Activated T-helper 1 cell treated with Interleukin-2 at 50 U/mL for 16 hours (primary cell): ENCODE results near the gene IRX6.

Experiments used
- DNase-seq: peaks from one replicate; pipeline ENCODE4 v3.0.0-alpha.2; 2020; ENCODE audit warnings: low read depth

Gene IRX6

DNA sequence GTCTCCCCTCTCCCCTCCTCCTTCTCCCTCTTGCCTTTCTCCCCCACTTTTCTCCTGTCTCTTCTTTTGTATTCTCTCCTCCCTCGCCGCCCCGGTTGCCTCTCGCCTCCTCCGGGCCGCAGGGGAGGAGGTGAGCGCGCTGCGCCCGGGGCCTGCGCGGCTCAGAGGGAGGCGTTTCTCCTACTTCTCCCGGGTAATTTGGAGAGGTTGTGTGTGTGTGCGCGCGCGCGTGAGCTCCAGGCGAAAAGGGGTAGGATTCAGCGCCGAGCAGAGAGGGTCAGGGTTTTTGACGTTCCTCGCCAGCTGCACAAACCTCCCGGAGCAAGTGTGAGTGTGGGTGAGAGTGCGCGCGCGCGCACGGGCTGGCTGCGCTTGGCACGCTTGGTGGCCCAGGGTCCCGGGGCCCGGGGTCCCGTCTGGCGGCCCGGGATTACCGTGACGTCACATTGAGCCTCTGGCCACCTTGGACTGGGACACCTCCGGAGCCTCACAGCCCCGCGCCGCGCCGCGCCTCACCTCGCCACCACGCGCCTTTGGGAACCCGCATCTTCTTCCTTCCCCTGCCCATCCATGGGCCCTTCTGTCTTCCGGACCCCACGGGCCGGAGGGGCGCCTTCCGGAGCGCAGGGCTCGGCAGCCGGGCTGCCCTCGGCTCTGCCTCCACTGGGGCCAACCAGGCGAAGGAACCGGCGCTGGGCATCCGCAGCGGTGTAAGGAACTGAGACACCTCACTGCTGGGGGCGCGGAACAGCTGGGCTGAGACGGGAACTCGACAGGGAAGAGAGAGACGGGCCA is 479 bp downstream of the IRX6 start:
- DNase-seq, result no peak

DNA sequence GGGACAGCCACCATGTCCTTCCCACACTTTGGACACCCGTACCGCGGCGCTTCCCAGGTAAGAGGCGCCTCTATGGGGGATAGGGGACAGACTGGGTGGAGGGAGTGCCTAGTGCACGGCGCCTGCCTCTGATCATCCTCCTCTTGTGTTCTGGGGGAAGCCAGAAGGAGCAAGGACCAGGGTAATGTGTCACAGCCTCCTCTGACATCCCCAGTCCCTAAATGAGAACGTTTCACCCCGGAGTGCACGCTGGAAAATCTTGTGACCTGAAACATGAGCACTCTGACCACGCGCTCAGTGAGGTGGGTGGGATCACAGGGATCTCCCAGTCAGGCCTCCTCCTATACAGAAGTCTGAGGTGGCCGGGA is 1.1 kb downstream of the IRX6 start:
- no peak for DNase-seq

DNA sequence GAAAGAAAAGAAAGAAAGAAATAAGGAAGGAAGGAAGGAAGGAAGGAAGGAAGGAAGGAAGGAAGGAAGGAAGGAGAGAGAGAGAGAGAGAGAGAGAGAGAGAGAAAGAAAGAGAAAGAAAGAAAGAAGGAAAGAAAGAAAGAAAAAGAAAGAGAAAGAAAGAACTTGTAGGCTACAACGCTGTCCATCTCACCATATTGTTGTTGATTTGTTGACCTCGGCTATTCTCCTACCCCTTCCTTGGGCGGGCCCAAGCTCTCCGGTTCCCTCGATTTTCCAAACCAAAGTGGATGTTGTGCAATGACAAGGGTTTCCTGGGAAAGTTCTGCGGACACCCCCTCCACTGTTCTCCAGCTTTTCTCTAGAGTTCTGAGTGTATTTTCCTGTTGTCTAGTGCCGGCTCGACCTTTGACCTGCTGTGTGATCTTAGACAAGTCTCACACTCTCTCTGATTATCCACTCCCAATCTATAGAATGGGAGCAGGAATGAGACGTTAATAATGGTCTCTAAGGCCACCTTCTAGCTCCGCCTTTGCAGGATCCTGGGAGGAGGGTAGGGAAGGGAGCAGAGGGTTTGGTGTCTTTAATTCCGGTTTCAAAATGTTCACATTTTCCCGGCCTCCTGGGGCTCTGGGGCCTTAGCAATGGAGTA is 1.6 kb downstream of the IRX6 start:
- DNase-seq, result no peak

DNA sequence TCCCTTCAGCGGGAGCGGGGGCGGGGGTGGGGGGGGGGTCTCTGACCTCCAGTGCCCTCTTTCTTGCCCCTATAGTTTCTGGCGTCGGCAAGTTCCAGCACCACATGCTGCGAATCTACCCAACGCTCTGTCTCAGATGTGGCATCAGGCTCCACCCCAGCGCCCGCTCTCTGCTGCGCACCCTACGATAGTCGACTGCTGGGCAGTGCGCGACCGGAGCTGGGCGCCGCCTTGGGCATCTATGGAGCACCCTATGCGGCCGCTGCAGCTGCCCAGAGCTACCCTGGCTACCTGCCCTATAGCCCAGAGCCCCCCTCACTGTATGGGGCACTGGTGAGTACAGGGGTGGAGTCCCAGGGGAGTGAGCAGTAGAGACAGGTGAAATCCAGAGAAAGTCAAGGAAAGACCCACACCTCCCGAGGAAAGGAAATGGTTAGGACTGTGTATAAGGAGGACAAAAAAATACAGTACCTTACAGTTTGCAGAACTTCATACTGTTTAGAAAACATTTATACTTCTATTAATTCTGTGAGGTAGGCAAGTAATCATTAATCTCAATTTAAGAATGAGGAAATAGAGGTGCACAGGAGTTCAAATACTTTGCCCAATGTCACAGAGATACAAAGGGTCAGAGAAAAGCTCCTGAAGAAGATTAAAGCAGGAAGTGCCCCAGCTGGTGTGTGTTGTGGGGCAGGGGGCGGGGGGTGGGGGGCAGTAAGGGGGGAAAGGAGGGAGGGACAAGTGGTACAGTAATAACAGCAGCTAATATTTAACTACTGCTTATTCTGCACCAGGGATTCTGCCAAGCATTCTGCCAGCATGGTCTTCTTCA is 2.5 kb downstream of the IRX6 start:
- DNase-seq, result no peak

DNA sequence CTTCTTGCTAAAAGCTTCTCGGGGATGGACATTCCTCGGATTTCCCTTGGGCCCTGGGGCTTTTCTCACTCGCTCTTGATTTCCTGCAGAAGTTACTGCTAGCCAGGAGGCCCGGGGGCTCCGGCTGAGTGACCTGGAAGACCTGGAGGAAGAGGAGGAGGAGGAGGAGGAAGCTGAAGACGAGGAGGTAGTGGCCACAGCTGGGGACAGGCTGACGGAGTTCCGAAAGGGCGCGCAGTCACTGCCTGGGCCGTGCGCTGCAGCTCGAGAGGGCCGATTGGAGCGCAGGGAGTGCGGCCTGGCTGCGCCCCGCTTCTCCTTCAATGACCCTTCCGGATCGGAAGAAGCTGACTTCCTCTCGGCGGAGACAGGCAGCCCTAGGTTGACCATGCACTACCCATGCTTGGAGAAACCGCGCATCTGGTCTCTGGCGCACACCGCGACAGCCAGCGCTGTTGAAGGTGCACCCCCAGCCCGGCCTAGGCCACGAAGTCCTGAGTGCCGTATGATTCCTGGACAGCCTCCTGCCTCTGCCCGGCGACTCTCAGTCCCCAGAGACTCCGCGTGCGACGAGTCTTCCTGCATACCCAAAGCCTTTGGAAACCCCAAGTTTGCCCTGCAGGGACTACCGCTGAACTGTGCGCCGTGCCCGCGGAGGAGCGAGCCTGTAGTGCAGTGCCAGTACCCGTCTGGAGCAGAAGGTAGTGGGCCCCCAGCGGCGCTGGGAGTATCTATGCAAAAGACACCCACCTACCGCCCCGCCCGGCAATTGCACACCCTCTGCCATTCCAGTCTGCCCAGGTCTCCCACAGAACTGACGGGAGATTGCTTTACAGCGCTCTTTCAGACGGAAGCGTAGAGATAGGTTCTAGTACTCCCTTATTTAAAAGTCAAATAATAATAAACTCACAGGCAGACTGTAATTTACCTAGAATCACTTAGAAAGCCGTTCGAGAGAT is 4.9 kb downstream of the IRX6 start:
- DNase-seq, result no peak

DNA sequence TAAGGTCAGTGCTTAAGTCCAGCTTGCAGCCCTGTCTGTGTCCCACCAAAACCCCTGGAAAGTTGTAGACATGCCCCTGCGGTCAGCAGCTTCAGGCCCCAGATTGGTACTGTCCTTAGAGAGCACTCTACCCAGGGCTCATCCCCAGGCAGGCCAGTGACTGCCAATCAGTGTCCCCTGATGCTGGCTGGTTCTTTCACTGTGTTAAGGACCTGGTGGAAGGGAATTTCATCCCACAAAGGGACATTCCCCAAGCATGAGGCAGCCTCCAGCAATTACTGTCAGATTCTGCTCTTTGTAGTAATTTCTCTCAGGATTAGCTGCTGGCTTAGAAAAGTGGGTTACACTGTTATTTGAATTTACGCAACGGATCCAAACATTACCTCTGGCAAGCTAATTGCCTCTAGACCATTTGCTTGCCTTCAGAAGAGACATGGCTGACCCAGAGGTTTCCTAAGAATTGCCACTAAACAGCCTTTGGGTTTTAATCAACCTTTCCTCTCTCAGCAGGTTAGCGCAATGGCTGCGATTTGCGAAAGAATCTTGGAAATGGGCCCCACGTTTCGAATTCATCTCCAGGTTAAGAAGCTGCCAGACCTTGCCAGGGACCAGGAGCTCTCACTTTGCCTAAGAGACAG is 5.9 kb downstream of the IRX6 start:
- DNase-seq, result no peak

DNA sequence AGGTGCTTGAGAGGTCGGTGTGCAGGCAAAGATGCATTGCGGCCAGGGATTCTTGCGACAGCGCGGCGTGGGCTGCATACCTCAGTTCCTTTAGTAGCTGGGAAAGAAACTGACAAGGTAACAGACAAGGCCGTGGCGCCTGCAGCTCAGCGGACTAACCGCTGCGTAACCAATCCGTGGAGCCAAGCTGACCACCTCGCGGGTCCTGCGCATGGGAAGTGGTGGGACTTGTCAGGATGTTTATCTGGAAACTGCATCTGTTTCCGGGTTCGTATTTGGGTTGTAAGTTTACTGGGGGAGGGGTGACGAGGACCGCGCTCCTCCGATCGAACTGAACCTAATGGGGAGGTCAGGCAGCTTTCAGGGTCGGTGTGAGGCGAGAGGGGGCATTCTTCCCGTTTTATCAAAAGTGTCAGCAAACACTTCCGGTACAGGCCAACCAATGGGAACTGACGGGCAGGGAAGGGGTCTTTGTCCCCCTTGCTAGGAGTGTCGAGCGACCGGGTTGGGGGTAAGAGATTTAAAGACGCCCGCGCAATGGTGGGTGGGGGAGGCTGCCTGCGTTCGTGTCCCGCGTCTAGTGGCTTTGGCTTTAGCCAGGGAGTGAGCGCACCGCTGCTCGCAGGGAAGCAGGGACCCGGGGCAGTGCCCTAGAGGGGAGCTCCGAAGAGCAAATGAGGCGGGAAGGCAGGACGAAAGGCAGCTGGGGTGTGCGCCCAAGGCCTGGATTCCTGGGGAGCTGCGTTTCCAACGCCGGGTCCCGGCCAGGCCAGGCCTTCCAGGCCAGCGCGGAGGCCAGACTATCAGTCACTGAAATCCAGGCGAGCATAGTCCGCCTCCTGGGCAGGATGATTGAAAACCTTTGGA is 7.0 kb downstream of the IRX6 start:
- DNase-seq, result no peak

DNA sequence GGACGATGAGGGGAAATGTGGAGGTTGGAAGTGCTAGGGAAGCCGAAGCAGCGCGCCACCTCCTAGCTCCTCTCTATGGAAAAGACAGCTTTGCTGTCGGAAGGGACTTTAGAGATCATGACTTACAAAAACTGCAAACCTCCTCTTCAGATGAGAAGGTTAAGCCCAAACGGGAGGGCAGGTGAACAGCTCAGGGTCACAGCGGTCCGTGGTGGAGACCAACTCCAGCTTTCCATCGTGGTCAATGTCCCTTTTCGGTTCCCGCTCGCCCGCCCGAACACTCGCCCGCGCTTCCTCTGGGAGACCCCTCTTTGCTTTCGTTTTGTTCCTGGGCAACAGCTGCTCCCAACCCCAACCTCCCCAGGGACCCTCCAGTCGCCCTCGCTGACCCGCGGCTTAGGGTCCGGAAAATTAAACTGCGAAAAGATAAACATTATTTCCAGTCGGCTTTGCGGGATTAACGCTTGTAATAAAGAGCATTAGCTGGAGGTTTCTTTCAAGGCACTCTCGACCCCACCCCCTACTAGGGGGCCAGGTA is 7.7 kb downstream of the IRX6 start:
- DNase-seq, result no peak

DNA sequence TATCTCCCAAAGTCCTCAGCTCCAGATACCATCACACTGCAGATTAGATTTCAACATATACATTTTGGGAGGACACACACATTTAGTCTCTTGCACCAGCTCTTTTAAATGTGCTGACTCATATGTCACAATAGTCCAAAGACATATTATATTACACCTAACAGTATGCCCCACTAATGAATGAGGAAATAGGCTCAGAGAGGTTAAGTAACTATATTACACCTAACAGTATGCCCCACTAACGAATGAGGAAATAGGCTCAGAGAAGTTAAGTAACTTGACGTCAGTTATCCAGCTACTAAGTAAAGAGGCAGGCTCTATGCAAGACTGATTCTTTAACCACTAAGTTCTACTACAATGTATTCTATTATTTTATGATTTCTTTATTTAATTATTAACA is 9.7 kb downstream of the IRX6 start:
- no peak for DNase-seq

DNA sequence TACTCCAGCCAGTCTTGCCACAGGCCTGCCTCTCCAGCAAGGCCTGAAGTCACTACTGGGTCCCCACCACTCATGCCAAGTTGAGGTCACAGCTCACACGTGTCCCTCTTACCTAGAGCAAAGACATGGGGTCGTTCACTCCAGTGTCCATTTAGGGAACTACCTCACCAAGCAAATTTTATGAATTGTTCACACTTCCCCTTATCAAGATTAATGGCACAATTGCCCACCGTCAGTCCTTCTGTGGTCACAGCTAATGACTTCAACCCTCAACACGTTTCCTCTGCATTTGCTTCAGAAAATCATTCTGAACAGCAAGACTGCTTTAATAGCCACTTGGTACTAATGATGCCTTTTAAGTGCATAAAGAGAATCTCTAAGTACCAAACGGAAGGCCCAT is 14.6 kb downstream of the IRX6 start:
- DNase-seq, result no peak

DNA sequence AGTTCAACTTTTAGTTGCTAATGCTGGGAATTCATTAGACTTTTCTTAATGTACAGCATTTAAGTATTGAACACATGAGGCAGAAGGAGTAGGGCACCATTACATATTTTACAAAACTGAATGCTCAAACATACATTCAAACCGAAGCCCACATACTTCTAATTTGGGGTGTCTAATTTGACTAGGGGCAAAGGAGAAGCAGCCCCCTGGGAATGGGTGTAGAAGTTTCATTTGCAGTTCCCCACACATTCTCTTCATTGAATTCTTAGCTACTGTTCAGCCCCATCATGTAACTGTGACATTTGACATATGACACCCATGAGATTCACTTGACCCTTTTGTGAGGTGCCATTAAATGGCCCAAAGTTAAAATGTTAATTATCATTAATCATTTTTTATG is 16.4 kb downstream of the IRX6 start:
- no peak for DNase-seq

DNA sequence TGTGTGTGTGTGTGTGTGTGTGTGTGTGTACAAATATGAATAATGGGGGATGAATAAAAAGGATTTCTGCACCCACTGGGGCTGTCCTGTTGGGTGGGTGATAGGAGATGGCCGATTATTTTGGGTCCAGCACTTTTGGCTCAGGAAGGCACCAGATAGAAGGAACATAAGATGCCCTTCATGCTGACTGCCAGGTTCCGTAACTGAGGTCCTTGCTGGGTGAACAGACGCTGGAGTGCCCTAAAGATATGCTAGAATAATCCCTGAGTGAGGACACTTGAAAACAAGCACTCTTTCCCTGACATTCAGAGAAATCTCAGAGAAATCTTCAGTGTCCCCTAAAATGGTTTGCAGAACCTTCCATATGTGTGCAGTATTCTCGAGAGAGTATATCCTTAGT is 17.7 kb downstream of the IRX6 start:
- DNase-seq, result no peak

DNA sequence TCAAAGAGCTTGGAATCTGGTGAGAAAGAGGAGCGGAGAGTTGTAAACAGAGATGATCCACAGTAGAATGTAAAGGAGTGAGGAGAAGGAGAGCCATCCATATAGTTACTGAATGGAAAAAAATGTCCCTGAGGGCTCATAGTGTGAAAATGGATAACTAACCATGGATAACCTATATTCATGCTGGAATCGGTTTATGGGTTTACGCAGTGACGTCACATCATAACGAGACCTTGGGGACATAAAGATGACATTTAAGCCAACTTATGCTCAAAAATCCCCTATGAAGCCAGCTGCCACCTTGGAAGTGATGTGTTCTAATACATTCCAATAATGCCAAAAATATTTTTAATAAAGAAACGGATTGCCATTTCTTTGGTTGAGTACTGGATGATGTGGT is 22.5 kb downstream of the IRX6 start:
- DNase-seq, result no peak

DNA sequence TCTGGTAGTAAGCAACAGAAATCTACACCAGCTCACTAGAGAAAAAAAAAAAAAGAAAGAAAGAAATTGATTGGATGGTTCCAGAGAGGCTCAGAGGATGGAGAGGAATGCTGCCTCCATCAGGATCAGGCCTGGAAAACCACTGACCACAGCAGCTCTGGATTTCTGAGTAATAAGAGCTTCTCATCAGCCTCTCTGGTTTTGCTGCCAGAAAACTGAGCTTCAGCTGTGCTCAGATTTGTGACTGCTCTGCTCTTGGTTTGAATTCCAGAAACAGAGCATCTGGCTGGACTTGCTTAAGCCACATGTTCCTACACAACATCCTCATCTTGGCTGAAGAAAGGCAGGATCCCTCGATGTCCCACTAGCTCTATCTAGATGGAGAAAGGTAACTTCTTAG is 25.9 kb downstream of the IRX6 start:
- DNase-seq, result no peak

DNA sequence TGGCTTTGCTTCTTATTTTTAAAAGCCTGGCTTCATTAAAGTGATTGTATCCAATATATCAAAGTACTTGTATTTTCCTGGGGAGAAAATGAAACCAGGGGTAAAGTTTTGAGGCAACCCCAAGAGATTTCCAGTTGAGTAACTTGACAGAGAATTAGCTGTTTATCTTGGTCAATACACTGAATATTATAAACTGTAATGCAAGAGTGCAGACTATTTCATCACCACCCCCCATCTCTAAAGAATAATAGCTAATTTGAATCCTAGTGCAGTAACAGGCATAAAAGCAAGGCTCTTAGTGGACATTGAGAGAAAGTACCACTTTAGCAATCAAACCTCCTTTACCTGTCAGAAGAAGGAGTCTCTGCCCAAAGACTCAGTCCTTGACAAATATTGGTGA is 27.0 kb downstream of the IRX6 start:
- DNase-seq, result no peak

DNA sequence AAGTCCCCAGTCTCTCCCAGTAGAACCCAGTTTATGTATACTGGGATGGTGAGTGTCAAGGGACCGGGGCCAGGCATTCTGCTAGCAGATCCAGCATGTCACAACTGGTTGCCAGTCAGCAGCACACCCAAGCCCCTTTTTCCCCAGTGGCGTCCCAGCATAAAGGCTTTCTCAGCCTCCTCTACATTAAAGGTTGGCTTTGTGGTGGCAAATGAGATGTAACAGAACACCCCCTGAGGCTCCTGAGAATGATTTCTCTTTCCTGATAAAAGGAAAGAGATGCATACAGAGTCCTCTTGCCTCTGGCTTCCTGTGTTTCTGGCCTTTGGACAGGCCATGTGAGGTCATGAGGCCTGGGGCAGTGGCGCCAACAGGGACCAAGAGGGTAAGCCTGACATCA is 27.9 kb downstream of the IRX6 start:
- DNase-seq, result no peak

DNA sequence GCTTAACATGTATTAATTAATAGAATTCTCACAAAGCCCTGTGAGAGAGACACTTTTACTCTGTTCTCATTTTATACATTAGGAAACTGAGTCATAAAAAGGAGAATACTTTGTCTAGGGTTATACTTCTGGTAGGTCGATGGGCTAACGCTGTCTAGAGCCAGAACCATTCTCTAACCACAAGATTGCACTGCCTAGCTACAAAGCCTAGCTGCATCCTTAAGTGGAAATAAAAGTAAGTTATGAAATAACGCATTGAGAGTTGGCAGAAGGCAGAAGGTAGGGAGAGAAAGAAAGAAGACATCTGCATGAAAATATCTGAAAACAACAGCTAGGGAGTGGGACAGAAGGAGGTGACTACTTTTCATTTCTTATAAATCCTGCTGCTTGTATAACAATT is 33.2 kb downstream of the IRX6 start:
- DNase-seq, result no peak

DNA sequence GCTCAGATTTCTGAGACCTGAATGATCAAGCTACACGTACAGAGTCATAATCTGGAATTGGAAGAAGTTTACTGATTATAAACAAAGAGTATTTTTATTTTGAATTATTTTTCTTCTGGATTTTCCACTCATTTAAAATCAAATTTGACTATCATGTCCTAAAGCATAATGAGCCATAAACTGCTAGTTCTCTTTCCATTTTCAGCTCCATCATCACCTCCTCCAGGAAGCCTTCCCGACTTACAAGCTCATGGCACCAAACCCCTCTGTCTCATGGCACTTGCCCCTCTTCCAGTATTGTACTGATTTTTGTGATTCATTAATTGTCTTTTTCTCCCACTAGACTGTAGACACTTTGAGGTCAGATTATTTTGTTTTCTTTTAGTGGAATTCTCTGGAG is 35.9 kb downstream of the IRX6 start:
- no peak for DNase-seq

DNA sequence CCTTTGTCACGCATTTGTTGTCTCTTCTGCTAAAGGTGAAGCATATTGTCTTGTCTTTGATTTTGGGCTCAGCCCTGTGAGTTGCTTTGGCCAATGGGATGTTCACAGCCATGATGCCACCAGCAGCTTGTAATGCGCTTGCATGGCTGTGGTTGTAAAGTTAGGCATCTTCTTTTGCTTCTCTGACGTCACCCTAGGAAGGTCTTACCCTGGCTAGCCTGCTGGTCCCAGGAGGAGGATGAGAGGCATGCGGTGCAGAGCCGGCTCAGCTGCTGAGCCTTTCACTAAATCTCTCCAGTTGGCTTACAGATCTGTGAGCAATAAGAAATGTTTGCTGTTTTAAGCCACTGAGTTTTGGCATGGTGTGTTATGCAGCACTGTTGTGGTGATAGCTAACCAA is 40.8 kb downstream of the IRX6 start:
- no peak for DNase-seq

DNA sequence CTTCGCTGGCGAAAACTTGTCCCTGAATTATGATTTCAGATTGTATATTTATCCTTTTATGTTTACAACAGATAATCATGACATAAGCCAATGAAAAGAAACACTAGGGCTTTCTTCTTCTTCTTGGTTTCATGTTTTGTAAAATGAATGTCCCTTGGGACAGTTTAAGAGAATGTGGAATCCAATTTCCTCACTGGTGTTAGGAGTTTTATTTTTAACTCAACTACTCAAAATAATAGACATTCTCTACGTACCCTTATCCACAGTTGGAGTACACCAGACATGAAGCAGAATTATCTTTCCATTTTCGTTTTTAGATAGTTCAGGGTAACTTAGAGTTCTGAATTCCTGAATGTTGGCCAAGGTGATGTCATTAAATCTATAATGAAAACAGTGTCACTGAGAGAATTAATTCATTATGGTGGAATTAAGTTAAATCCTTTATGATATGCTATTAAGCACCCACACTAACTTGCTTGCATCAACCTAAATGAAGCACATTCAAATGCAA is 43.4 kb downstream of the IRX6 start:
- DNase-seq, result no peak
